HG03045 (cell line): ENCODE results near the gene MGAT4C.

ENCODE experiments used
- ATAC-seq: cut with Tn5 transposase; IDR thresholded peaks from one replicate; pipeline ENCODE4 v1.9.1; 2021; ENCODE audit warnings: mild to moderate bottlenecking, moderate library complexity; ENCODE audit not compliant: unreplicated experiment

The MGAT4C gene

GRCh38 chr12:85993746-85994145, 262.4 kb downstream of the MGAT4C start:
- ATAC-seq: no peak

DNA sequence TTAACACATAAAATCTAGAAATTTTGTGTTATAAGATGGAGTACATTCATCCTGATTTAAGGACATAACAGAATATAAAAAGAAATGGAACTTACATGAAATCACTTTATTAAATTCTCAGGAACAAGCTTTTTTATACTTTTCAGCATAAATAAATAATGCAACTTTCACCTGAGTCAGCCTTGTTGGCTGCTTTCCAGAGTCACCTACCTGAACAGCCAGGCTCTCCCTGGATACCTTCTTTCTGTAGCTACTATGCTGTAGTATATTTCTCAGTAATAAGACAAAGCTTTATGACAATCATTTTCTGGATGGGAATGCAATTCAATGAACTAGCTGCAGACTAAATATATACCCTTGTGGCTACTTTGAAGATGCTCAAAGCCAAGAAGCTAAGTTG, 270.2 kb downstream of the MGAT4C start:
- no peak for ATAC-seq

- no peak for ATAC-seq
Observed at GRCh38 chr12:85983601-85984000, 272.6 kb downstream of the MGAT4C start.

DNA sequence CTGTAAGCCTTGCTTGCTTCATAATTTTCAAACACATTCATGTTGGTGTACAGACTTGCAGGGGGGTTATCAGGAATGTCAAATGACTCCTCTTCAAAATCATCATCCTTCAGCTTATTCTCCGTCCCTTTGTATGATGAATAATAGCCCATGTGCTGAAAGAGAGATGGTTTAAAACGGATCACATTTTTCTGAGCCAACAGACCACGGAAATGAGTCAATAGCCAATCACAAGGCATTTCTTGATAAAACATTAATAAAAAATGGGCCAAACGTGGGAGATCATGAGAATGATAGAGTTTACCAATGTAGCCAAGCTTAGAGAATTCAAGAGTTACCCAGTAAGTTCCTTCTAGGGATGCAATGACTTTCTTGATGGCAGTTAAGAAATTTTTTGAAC, 276.6 kb downstream of the MGAT4C start:
- ATAC-seq: no peak

GRCh38 chr12:85975716-85976115, 280.5 kb downstream of the MGAT4C start:
- ATAC-seq: no peak

- ATAC-seq: no peak
Observed at GRCh38 chr12:85971800-85972199, 284.4 kb downstream of the MGAT4C start.

DNA sequence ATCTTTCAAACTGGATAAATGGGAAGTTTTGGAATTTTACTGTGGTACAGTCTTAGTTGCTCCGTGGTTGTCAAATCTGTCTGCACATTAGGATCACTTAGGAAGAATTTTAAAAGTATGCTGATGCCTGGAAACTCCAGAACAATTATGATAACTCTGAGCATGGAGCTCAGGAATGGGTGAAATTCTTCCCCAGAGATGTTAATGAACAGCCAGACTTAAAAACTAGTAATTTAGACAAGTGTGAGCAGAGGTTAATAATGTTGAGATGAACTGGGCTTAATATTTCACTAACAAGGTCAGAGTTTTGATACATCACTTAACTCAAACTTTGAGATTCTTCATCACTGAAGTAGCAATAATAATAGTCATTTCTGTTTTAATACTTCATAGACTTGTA, 287.6 kb downstream of the MGAT4C start:
- ATAC-seq: no peak

GRCh38 chr12:85963326-85963725, 292.9 kb downstream of the MGAT4C start:
- ATAC-seq: no peak

DNA sequence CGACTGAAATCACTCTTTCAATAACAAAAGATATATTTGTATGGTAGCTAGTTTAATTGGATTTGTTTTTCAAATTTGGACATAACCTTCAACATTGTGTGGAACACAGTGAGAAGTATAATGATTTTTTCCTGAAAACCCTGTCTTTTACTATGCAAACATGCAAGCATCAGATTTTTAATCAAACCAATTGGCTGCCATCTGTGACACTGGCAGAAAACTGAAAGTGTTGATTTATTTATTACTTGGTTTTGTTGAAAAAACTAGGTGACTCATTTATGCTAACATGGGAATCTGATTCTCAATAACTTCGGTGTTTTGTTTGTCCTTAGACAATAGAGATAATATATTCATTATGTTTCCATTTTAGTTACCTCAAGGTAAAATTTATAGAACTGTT, 300.1 kb downstream of the MGAT4C start:
- ATAC-seq: no peak

DNA sequence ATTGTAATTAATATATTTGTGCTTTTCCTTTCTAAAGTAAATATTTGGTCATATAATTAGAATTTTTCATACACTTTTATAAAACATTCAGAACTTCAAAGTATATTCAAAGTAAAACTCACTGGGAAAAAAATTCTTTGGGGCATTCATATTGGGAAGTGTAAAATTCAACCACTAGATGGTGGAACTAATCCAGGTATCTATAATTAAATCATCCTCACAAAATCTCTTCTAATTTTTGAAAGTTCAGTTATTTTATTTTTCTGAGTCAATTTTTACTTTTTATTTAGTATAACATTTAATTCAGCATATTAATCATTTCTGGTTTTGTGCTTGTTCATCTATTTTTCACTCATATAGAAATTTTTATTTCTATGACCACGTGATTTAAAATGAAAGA, 301.1 kb downstream of the MGAT4C start:
- ATAC-seq: no peak

DNA sequence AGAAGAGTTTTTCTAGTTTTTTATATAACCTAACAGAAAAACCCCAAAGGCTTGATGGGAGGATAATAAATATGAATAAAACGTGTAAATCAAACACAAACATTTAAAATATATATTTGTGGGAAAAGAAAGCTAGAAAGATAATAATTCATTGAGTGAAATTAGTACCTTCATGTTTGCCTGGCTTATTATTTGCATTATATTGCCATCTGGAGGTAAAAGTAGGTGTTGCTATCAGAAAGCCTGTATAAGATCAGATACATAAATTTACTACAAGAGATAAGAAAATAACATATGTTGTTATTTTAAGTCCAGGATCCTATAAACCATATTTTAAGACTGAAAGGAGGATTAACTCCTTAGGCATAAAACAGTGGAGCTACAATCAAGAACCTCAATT, 304.4 kb downstream of the MGAT4C start:
- ATAC-seq: no peak

GRCh38 chr12:85949253-85949652, 306.9 kb downstream of the MGAT4C start:
- no peak for ATAC-seq

- ATAC-seq: no peak
Observed at GRCh38 chr12:85948340-85948739, 307.9 kb downstream of the MGAT4C start.

- no peak for ATAC-seq
Observed at GRCh38 chr12:85947286-85947685, 308.9 kb downstream of the MGAT4C start.

- ATAC-seq: no peak
Observed at GRCh38 chr12:85946375-85946774, 309.8 kb downstream of the MGAT4C start.

GRCh38 chr12:85927166-85927565, 329.0 kb downstream of the MGAT4C start:
- ATAC-seq: no peak

DNA sequence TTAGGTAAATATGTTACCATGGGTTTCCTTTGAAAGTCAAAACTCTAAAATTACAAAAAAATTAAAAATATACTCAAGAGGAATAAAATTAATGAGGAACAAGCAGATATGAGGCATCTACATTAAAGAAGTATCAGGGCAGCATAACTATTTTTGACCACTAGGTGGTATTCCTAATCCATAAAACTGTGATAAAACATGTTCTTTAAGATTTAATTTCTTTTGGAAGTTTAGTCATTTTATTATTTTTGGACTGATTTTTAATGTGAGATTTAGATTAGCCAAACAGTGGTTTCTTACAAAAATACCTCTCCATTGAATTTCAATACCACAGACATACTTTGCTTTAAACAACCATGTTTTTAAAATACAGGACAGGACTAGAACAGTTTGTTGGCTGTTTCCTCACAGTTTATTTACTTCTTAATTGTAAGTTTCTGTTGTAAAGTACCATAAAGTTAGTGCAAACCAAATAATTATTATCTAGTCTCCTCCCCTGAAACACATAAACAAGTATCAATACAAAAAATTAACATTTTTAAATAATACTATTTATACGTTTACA, 332.3 kb downstream of the MGAT4C start:
- no peak for ATAC-seq

DNA sequence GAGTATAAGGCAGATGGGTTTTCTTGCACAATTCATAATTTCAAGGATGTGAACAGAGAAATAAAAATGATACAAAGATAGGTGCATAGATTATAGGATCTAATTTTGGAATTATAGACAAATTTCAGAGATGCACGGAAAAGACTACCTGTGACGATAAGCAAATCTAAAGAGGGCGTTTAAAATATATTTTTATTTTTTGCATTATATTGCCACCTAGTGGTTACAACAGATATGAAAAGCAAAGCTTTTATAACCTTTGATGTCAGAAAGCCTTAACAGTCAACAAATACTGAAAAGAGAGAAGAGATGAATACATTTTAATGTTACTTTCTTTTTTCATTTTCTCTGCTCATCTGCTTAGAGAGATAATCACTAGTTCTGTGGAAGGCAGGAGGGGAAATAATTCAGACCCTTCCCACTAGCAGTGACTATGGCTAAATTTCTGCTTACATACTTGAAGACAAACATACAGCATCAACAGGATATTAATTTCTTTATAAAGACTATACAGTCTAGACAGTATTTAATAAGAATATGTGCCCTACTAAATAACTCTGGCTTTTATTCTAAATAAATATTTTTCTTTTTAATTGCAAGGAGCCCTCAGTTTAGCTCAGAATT, 335.8 kb downstream of the MGAT4C start:
- no peak for ATAC-seq
